Tibial nerve (tissue), 4 donors: Measurements from ENCODE around the gene NOVA1. TPM values are rescaled to one million over a fixed set of nuclear protein-coding genes. Genes with fewer than 3 reads are reported as not detected.

Experiments used
- DNase-seq, 2 donors: peaks; one replicate each; pipeline ENCODE4 v3.0.0-alpha.2; 2019; ENCODE audit warnings: low spot score in 2 of 2
- H3K27ac ChIP-seq, 4 donors: fragments of 200-600 bp; sonication (generic) in 3 of 4; one replicate each; pipeline ENCODE4 v1.5.1; 2017 to 2019; ENCODE audit warnings: mild to moderate bottlenecking in 1 of 4
- H3K27me3 ChIP-seq, 2 donors: fragments of 200-600 bp; sonication (generic) in 1 of 2; one replicate each; pipeline versions ENCODE4 v1.5.1 to v1.6.0; 2017 to 2019
- H3K36me3 ChIP-seq, 3 donors: fragments of 200-600 bp; sonication (generic); one replicate each; pipeline ENCODE4 v1.5.1; 2018 to 2019
- H3K4me1 ChIP-seq, 4 donors: fragments of 200-600 bp; sonication (generic) in 3 of 4; one replicate each; pipeline ENCODE4 v1.5.1; 2017 to 2019
- H3K4me3 ChIP-seq, 4 donors: fragments of 200-600 bp; sonication (generic) in 3 of 4; one replicate each; pipeline ENCODE4 v1.5.1; 2017 to 2019; ENCODE audit warnings: mild to moderate bottlenecking in 1 of 4, moderate library complexity in 1 of 4
- H3K9me3 ChIP-seq, 4 donors: fragments of 200-600 bp; sonication (generic) in 3 of 4; one replicate each; pipeline ENCODE4 v1.5.1; 2017 to 2019
- CTCF ChIP-seq, 5 experiments: fragments of 200-600 bp in 3 of 5; fragments of 450-650 bp in 2 of 5; sonication (generic) in 3 of 5; IDR thresholded peaks; one replicate each; pipeline ENCODE4 v1.5.1; 2016 to 2019; ENCODE audit warnings: antibody characterized with exemption in 5 of 5, mild to moderate bottlenecking in 3 of 5, moderate library complexity in 2 of 5
- EP300 ChIP-seq, 2 donors: sonication (generic); formaldehyde crosslinking; IDR thresholded peaks; one replicate each; pipeline ENCODE4 v1.6.1; 2017; ENCODE audit warnings: antibody characterized with exemption in 2 of 2, mild to moderate bottlenecking in 1 of 2
- POLR2A ChIP-seq, 2 donors: fragments of 450-650 bp; IDR thresholded peaks; one replicate each; pipeline ENCODE4 v1.6.1; 2017; ENCODE audit warnings: antibody characterized with exemption in 2 of 2, mild to moderate bottlenecking in 2 of 2, moderate library complexity in 2 of 2
- WGBS, 2 donors: methylation state at CpG; one replicate each; pipeline ENCODE4 v1.1.5; 2018; 5-methylcytosine and 5-hydroxymethylcytosine counted together
- total RNA-seq, 4 donors: library from RNA; depleted of rRNA; stranded (reverse); fragments of >200 nt; gene quantifications; one replicate each; pipeline ENCODE4 v1.1.0, GENCODE V29; 2016

Gene NOVA1
- total RNA-seq, 4 donors from 2014 or later: 25.1 to 59.7 (median 40.9) TPM

- 57 to 70% methylated on average over 3 of the region's 3 CpGs for WGBS, 2 donors
- no peak for DNase-seq
These were observed 70.7 kb downstream of the NOVA1 start for GRCh38 chr14:26527095-26527494.

GRCh38 chr14:26526137-26526536 lies 71.7 kb downstream of the NOVA1 start:
- DNase-seq: no peak
- no peak for TF ChIP-seq POLR2A (IDR thresholded peaks at IDR 0.05)
- TF ChIP-seq EP300 (IDR thresholded peaks at IDR 0.05): no peak
- no peak for TF ChIP-seq CTCF (IDR thresholded peaks at IDR 0.05)
- Histone ChIP-seq H3K27me3 (no peaks in the 10 kb centered on the region), H3K4me1 (peaks cover 0 to 4% (median 0%) of the 10 kb centered on the region in 4 donors), H3K36me3 (peaks cover 0 to 10% (median 0%) of the 10 kb centered on the region in 3 donors), H3K4me3 (no peak overlapping the region), H3K27ac (no peak overlapping the region), H3K9me3 (no peaks in the 10 kb centered on the region)
- 87 to 91% methylated on average over 1 of the region's 1 CpG for WGBS, 2 donors

More at GRCh38 chr14:26527095-26527494, 70.7 kb downstream of the NOVA1 start:
- H3K27ac ChIP-seq: no peak overlapping the region
- H3K9me3 ChIP-seq: no peaks in the 10 kb centered on the region
- no peak overlapping the region for H3K4me3 ChIP-seq
- H3K4me1 ChIP-seq: peaks cover 0 to 4% (median 0%) of the 10 kb centered on the region in 4 donors
- TF ChIP-seq EP300 (IDR thresholded peaks at IDR 0.05) (no peak), POLR2A (IDR thresholded peaks at IDR 0.05) (no peak), CTCF (IDR thresholded peaks at IDR 0.05) (no peak)
- no peaks in the 10 kb centered on the region for H3K27me3 ChIP-seq
- peaks cover 0 to 10% (median 0%) of the 10 kb centered on the region in 3 donors for H3K36me3 ChIP-seq

- no peaks in the 10 kb centered on the region for H3K9me3 ChIP-seq
- TF ChIP-seq POLR2A (IDR thresholded peaks at IDR 0.05) (no peak), CTCF (IDR thresholded peaks at IDR 0.05) (no peak), EP300 (IDR thresholded peaks at IDR 0.05) (no peak)
- peaks cover 0 to 4% (median 0%) of the 10 kb centered on the region in 4 donors for H3K4me1 ChIP-seq
- peaks cover 0 to 10% (median 0%) of the 10 kb centered on the region in 3 donors for H3K36me3 ChIP-seq
- no peak overlapping the region for H3K4me3 ChIP-seq
- H3K27ac ChIP-seq: no peak overlapping the region
- no peak for DNase-seq
- H3K27me3 ChIP-seq: no peaks in the 10 kb centered on the region
These were observed 72.7 kb downstream of the NOVA1 start for GRCh38 chr14:26525085-26525484.

GRCh38 chr14:26522967-26523366 lies 74.9 kb downstream of the NOVA1 start:
- no peak overlapping the region for H3K4me3 ChIP-seq
- 54 to 71% methylated on average over 2 of the region's 2 CpGs for WGBS, 2 donors
- H3K4me1 ChIP-seq: peaks cover 0 to 4% (median 0%) of the 10 kb centered on the region in 4 donors
- no peaks in the 10 kb centered on the region for H3K36me3 ChIP-seq
- no peaks in the 10 kb centered on the region for H3K27me3 ChIP-seq
- TF ChIP-seq CTCF (IDR thresholded peaks at IDR 0.05) (no peak), EP300 (IDR thresholded peaks at IDR 0.05) (no peak), POLR2A (IDR thresholded peaks at IDR 0.05) (no peak)
- no peaks in the 10 kb centered on the region for H3K9me3 ChIP-seq
- no peak overlapping the region for H3K27ac ChIP-seq
- no peak for DNase-seq

GRCh38 chr14:26517771-26518170 lies 80.1 kb downstream of the NOVA1 start:
- no peaks in the 10 kb centered on the region for H3K27me3 ChIP-seq
- no peak for DNase-seq
- no peak overlapping the region for H3K4me3 ChIP-seq
- TF ChIP-seq CTCF (IDR thresholded peaks at IDR 0.05): no peak
- no peak for TF ChIP-seq POLR2A (IDR thresholded peaks at IDR 0.05)
- no peak for TF ChIP-seq EP300 (IDR thresholded peaks at IDR 0.05)
- no peaks in the 10 kb centered on the region for H3K36me3 ChIP-seq
- no peaks in the 10 kb centered on the region for H3K9me3 ChIP-seq
- H3K27ac ChIP-seq: no peak overlapping the region
- no peaks in the 10 kb centered on the region for H3K4me1 ChIP-seq
